ENCODE results near the gene EDN2.

The EDN2 gene

DNA sequence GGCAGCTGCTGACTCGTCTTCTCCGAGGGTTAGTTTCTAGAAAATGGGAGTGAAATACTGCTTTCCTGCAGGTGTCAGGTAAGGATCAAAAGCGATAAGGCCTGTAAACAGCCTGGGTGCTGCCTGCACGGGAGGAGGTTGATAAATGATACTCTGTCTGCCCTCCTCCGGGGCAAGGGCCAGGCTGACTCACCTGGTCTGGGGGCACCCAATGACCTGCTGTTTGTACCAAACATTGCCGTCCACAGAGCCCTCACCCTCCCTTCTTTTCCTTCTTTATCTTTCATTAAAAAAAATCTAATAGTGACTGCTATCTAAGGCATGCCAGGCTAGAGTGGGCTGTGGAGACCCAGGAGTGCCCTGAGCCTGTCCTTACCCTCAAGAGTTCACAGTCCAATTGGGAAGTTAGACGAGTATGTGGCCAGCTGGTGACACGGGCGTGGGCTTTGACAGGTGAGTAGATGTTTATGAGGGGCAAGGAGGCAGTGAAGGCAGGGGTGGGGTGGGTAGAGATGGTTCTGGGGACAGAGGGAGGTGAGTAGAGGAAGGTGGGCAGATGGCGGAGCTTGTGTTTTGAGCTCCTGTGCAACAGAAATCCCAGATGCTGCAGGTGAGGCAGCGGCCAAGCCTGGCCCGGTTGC is 16.2 kb downstream of the EDN2 start:
- no peaks in the 10 kb centered on the region for H3K27me3 ChIP-seq (replicated peaks; ENCODE audit: insufficient read depth, low read length)
- no peaks in the 10 kb centered on the region for H3K36me3 ChIP-seq (replicated peaks; ENCODE audit: insufficient read depth, low read length)
- H3K27ac ChIP-seq (ENCODE audit: low read length) = no peak overlapping the region
- H3K9me3 ChIP-seq (replicated peaks; ENCODE audit: insufficient read depth, low read length) = no peaks in the 10 kb centered on the region
- no peaks in the 10 kb centered on the region for H3K9me2 ChIP-seq (replicated peaks; ENCODE audit: insufficient read depth, low read length)
- TF ChIP-seq EZH2 (optimal IDR thresholded peaks at IDR 0.05; ENCODE audit: low read depth, low read length) = no peak
- no peak for TF ChIP-seq EZH2phosphoT487 (IDR thresholded peaks at IDR 0.05; ENCODE audit: low read length)
- TF ChIP-seq, protein P1, sequence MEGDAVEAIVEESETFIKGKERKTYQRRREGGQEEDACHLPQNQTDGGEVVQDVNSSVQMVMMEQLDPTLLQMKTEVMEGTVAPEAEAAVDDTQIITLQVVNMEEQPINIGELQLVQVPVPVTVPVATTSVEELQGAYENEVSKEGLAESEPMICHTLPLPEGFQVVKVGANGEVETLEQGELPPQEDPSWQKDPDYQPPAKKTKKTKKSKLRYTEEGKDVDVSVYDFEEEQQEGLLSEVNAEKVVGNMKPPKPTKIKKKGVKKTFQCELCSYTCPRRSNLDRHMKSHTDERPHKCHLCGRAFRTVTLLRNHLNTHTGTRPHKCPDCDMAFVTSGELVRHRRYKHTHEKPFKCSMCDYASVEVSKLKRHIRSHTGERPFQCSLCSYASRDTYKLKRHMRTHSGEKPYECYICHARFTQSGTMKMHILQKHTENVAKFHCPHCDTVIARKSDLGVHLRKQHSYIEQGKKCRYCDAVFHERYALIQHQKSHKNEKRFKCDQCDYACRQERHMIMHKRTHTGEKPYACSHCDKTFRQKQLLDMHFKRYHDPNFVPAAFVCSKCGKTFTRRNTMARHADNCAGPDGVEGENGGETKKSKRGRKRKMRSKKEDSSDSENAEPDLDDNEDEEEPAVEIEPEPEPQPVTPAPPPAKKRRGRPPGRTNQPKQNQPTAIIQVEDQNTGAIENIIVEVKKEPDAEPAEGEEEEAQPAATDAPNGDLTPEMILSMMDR (IDR thresholded peaks at IDR 0.05; ENCODE audit: low read length) = no peak
- H3K9ac ChIP-seq (ENCODE audit: low read length) = no peak overlapping the region
- H2AFZ ChIP-seq (ENCODE audit: low read length) = no peak overlapping the region
- no peak overlapping the region for H3K4me2 ChIP-seq (ENCODE audit: low read depth, low read length)
- no peaks in the 10 kb centered on the region for H3K4me1 ChIP-seq (ENCODE audit: low read length)
- H3F3A ChIP-seq (ENCODE audit: insufficient read depth, low read length) = no peaks in the 10 kb centered on the region
- no peaks in the 10 kb centered on the region for H4K20me1 ChIP-seq (ENCODE audit: insufficient read depth, low read length)
- H3K4me3 ChIP-seq (ENCODE audit: low read length) = no peak overlapping the region
- no peak for DNase-seq
- no peaks in the 10 kb centered on the region for H3K79me2 ChIP-seq (ENCODE audit: low read length)

DNA sequence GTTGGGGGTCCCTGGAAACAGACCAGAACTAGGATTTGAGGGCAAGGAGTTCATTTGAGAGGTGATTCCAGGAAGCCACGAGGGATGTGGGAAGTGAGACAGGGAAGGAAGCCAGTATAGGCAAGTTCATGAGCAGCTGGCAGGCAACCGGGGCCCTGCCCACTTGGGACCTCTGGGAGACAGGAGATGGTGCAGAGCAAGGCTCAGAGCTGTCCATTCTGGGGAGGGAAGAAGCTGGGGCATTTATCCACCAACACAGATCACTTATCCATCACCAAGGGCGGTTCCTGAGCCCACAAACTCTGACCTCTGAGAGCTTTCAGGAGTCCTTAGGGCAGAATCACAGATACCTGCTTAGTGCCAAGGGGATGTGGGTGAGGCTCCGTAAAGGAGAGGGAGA is 16.8 kb downstream of the EDN2 start:
- Histone ChIP-seq H3K4me1 (ENCODE audit: low read length) (no peaks in the 10 kb centered on the region), H3K9me2 (replicated peaks; ENCODE audit: insufficient read depth, low read length) (no peaks in the 10 kb centered on the region), H3K4me2 (ENCODE audit: low read depth, low read length) (no peak overlapping the region), H3K27me3 (replicated peaks; ENCODE audit: insufficient read depth, low read length) (no peaks in the 10 kb centered on the region), H3K36me3 (replicated peaks; ENCODE audit: insufficient read depth, low read length) (no peaks in the 10 kb centered on the region), H2AFZ (ENCODE audit: low read length) (no peak overlapping the region), H3K9me3 (replicated peaks; ENCODE audit: insufficient read depth, low read length) (no peaks in the 10 kb centered on the region), H3K27ac (ENCODE audit: low read length) (no peak overlapping the region), H3K79me2 (ENCODE audit: low read length) (no peaks in the 10 kb centered on the region), H4K20me1 (ENCODE audit: insufficient read depth, low read length) (no peaks in the 10 kb centered on the region), H3F3A (ENCODE audit: insufficient read depth, low read length) (no peaks in the 10 kb centered on the region), H3K4me3 (ENCODE audit: low read length) (no peak overlapping the region), H3K9ac (ENCODE audit: low read length) (no peak overlapping the region)
- no peak for TF ChIP-seq EZH2 (optimal IDR thresholded peaks at IDR 0.05; ENCODE audit: low read depth, low read length)
- TF ChIP-seq, protein P1 (IDR thresholded peaks at IDR 0.05; ENCODE audit: low read length) = no peak
- TF ChIP-seq EZH2phosphoT487 (IDR thresholded peaks at IDR 0.05; ENCODE audit: low read length) = no peak
- no peak for DNase-seq

DNA sequence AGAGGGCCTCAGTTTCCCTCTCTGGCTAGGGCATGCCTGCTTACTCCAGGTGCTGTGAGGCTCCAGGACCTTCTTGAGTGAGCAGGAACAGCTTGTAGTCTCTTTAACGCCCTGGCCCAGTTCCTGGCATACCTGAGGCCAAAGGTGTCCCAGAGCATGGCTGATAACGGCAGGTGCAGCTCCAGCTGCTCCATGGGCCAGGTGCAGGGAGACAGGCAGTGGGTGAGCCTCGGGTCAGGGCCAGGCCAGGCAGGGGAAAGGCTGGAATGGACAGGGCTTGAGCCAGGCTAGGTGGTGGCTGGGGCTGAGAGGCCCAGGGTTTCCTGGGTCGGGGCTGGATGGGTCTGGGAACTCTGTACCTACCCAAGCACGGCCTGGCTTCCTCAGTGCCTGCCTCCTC is 18.3 kb downstream of the EDN2 start:
- H3K27ac ChIP-seq (ENCODE audit: low read length) = no peak overlapping the region
- H3F3A ChIP-seq (ENCODE audit: insufficient read depth, low read length) = no peaks in the 10 kb centered on the region
- no peak overlapping the region for H3K4me2 ChIP-seq (ENCODE audit: low read depth, low read length)
- no peaks in the 10 kb centered on the region for H3K27me3 ChIP-seq (replicated peaks; ENCODE audit: insufficient read depth, low read length)
- H3K4me1 ChIP-seq (ENCODE audit: low read length) = no peaks in the 10 kb centered on the region
- H2AFZ ChIP-seq (ENCODE audit: low read length) = no peak overlapping the region
- TF ChIP-seq, protein P1 (IDR thresholded peaks at IDR 0.05; ENCODE audit: low read length) = no peak
- no peak for TF ChIP-seq EZH2phosphoT487 (IDR thresholded peaks at IDR 0.05; ENCODE audit: low read length)
- no peak for TF ChIP-seq EZH2 (optimal IDR thresholded peaks at IDR 0.05; ENCODE audit: low read depth, low read length)
- no peak for DNase-seq
- no peaks in the 10 kb centered on the region for H3K79me2 ChIP-seq (ENCODE audit: low read length)
- no peaks in the 10 kb centered on the region for H3K9me3 ChIP-seq (replicated peaks; ENCODE audit: insufficient read depth, low read length)
- H3K9me2 ChIP-seq (replicated peaks; ENCODE audit: insufficient read depth, low read length) = no peaks in the 10 kb centered on the region
- no peak overlapping the region for H3K4me3 ChIP-seq (ENCODE audit: low read length)
- no peaks in the 10 kb centered on the region for H3K36me3 ChIP-seq (replicated peaks; ENCODE audit: insufficient read depth, low read length)
- H4K20me1 ChIP-seq (ENCODE audit: insufficient read depth, low read length) = no peaks in the 10 kb centered on the region
- no peak overlapping the region for H3K9ac ChIP-seq (ENCODE audit: low read length)
